HuH-7 (cell line): ENCODE results near the gene PGPEP1.
"Not testable (repeated sequence)": the region's sequence is repeated elsewhere in the genome, so short reads cannot be mapped to it uniquely, and the experiment has no call there.

Source experiments
- DNase-seq: peaks from one replicate; pipeline ENCODE4 v3.0.0; 2011; ENCODE audit warnings: low spot score

Gene PGPEP1

DNA sequence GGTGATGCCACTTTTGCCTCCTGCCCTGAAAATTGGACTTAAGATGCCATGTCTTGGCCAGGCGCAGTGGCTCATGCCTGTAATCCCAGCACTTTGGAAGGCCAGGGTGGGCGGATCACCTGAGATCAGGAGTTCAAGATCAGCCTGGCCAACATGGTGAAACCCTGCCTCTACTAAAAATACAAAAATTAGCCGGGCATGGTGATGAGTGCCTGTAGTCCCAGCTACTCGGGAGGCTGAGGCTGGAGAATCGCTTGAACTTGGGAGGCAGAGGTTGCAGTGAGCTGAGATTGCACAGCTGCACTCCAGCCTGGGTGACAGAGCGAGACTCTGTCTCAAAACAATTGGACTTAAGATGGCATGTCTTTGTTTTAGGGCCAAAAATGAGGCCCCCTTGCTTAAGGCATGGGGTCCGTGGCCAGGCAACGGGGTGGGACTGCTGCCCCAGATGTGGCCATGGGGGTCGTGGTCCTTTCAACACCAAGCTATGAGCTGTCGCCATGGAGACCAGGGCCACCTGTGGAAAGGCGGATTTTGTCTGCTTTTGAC lies 24.0 kb downstream of the PGPEP1 start:
- DNase-seq, result not testable (repeated sequence)

DNA sequence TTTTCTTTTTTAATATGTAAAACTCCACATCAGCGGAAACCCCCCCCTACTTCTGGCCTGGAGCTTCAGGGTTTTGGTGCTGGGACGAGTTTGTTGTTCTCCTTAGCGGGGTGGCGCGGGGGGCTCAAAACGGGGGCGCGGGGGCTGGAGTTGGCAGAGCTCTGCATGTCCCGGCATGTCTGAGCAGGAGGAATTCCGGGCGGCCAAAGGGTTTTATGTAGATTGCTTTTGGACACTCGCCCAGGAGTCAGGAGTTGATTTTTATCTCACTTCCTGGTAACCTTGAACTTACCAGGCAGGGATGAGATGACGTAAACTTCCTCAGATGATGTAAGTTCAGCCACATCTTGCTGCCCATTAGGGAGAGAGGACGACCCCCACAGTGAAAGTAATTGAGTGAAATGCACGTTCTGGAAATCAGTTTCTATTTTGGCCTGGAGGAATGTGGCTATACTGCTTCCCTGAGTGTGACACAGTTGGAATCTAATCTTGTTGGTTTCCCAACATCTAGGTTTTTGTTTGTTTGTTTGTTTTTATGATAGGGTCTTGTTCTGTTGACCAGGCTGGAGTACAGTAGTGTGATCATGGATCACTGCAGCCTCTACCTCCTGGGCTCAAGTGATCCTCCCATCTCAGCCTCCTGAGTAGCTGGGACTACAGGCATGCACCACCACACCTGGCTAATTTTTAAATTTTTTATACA lies 24.6 kb downstream of the PGPEP1 start:
- no peak for DNase-seq

DNA sequence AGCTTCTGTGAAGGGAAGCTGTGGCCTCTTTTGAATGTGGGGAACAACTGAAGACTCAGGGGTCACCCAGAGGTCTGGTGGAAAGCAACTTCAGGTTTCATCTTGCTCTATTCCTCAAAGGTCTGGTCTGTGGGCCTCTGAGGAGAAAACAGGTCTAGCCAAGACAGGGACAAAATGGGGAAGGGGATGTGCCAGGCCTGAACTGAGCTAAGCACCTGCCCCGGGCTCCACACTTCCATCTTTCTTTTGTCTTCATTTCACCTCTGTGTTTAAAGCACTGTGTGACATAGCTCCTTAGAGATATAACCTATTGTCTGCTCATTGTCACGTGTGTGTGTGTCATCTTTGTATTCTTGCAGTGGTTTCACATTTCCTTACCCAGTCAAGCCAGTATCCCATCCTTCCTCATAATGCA lies 25.6 kb downstream of the PGPEP1 start:
- no peak for DNase-seq

DNA sequence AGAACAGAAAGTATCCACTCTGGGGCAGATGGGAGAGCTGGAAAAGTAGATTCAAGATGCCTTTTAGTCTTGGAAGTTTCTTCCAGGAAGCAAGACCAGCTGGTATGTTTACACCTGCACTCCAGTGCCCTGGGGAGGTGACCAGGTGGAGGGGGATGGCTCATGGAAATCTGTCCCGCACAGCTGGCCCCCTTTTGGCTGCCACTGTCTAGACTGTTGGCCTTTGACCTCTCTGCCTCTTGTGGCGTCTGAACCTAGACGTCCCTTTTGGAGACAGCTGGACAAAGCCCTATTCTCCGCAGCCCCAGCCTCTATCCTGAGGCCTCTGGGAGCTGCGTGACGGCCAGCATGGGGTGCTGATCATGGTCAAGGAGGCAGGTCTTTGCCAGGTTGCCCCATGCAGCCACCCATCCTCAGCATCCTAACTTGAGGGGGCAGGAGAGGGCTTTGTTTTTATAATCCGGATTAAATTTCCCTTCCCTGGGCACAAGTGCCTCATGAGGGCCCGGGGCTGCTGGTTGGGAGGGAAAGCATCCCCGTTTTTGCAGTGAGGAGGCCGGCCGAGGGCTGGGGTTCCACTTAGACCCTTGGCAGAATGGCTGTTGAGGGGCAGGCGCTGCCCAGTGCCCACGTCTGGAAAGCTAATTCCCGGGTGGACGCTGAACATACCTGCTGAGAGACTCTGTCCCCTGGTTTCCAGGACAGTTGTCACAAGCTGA lies 28.3 kb downstream of the PGPEP1 start:
- no peak for DNase-seq

DNA sequence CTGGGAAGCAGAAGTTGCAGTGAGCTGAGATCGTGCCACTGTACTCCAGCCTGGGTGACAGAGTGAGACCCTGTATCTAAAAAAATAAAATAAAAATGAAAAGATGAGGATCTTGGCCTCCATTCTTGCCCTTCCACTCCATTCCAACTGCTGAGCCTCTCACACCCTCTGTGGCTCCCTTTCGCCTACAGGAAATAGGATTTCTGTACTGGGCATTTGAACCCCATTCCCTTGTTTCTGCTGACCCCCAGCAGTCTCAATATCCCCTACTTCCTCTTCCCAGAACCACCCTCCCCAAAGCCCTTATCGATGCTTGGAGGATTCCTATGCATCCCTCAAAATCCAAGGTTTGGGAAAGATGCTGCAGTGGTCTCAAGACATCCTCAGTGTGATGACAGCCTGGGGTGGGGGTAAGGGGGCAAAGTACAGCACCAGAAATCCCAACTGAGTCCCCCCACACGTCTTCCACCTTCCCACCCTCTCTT lies 33.1 kb downstream of the PGPEP1 start:
- DNase-seq, result no peak

DNA sequence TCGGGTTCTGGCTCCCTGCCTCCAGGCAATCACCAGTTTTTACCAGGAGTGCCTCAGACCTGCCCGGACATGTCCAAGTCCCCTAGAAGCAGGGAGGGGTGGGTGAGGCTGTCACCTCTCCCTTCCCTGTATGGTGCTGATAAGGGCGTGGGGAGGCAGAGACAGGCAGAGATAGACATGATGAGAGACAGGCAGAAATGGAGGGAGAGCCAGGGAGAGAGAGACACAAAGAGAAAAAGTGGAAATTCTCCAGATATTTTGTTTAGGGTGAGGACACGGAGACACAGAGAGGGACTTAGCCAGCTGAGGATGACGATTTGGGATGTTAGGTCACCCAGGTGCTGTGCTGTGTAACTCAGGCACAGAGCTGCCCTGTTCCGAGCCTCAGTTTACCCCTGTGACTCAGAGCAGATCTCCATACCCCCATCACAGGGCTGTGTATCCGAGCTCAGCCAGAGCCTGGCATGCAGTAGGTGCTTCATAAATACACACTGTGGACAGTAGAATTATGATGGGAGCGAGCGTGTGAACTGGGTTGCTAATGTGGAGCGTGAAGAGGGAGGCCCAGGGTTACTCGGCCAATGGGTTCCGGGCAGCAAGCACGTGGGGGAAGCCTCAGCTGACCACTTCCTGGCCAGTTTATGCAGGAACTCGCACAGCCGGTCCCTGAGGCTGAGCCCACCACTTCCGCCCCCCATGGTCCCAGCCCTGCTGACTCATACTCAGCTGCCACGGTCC lies 33.7 kb downstream of the PGPEP1 start:
- peak; percentile 58 for DNase-seq

DNA sequence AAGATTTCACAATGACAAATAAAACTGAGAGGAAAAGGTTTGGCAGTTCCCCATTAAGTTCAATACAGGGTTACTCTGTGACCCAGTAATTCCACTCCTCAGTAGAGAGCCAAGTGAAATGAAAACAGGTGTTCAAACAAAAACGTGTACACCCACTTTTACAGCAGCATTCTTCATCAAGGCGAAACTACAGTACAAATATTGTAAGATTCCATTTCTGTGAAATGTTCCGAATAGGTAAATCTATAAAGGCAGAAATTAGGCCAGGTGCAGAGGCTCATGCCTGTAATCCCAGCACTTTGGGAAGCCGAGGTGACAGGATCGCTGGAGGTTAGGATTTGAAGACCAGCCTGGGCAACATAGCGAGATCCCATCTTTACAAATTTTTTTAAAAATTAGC lies 36.6 kb downstream of the PGPEP1 start:
- DNase-seq, result no peak

DNA sequence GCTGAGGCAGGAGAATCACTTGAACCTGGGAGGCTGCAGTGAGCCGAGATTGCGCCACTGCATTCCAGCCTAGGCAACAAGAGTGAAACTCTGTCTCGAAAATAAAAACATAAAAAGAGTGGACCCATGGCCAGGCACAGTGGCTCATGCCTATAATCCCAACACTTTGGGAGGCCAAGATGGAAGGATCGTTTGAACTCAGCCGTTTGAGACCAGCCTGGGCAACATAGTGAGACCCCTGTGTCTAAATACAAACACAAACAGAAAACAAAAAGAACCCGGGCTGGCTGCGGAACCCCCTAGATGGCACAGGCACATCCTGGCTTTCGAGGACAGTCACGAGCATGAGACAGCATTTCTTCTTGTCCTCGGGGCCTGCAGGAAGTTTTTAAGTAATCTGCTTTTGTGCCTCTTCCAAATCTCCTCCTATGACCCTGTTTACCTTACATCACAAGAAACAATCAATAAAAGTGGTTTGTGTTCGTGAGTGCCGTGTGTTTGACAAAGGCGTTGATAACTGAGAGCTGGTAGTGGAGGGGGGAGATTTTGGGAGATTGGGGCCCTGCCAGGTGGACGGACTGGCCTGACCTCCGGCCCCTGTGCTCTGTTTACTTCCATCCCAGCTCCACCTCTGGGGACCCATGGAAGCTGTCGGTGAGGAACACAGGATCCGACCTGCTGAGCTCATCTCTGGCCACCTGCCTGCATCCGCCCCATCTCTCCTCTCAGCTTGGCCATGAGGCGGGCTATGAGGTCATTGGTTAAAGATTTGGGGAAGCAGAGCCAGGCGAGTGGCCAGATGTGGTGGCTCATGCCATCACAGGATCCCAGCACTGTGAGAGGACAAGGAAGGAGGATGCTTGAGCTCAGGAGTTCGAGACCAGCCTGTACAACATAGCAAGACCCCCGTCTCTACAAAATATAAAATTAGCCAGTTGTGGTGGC lies 39.7 kb downstream of the PGPEP1 start:
- DNase-seq, result peak; percentile 56

DNA sequence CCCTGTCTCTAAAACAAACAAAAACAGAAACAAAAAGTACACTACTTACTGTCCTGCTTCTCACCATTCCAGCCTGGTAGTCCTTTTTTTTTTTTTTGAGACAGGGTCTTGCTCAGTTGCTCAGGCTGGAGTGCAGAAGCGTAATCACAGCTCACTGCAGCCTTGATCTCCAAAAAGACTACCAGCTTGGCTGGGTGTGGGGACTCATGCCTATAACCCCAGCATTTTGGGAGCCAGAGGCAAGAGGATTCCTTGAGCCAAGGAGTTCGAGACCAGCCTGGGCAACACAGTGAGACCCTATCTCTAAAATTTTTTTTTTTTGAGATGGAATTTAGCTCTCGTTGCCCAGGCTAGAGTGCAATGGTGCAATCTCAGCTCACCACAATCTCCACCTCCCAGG lies 40.4 kb downstream of the PGPEP1 start:
- DNase-seq, result no peak

DNA sequence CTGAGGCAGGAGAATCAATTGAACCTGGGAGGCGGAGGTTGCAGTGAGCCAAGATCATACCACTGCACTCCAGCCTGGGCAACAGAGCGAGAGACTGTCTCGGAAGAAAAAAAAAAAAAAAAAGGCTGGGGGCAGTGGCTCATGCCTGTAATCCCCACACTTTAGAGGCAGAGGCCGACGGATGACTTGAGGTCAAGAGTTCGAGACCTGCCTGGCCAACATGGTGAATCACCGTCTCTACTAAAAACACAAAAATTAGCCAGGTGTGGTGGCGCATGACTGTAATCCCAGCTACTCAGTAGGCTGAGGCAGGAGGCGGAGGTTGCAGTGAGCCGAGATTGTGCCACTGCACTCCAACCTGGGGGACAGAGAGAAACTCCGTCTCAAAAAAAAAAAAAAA lies 43.2 kb downstream of the PGPEP1 start:
- not testable (repeated sequence) for DNase-seq

DNA sequence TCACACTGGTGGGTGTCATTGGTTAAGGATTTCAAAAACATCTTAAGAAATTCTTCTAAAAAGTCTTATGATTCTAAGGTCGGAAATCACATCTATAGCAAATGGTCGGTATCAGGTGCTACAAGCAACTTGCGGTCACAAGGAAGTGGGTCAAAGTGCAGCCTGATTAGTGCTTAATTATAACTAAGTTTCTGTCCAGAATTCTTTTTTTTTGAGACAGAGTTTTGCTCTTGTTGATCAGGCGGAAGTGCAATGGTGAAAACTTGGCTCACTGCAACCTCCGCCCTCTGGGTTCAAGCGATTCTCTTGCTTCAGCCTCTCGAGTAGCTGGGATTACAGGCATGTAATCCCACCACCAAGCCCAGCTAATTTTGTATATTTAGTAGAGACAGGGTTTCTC lies 44.4 kb downstream of the PGPEP1 start:
- DNase-seq, result no peak

DNA sequence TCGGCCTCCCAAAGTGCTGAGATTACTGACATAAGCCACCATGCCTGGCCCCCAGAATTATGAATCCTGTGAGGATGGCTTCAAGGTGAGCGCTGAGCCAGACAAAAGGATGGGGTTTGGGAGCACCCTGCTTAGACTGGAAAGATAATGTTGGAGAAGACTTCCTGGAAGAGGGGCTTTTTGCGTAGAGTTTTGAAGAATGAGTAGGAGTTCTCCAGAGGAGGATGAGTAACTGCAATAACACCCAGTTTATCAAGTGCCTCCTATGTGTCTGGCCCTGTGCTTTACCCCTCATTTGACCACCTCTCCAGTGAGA lies 44.9 kb downstream of the PGPEP1 start:
- no peak for DNase-seq

DNA sequence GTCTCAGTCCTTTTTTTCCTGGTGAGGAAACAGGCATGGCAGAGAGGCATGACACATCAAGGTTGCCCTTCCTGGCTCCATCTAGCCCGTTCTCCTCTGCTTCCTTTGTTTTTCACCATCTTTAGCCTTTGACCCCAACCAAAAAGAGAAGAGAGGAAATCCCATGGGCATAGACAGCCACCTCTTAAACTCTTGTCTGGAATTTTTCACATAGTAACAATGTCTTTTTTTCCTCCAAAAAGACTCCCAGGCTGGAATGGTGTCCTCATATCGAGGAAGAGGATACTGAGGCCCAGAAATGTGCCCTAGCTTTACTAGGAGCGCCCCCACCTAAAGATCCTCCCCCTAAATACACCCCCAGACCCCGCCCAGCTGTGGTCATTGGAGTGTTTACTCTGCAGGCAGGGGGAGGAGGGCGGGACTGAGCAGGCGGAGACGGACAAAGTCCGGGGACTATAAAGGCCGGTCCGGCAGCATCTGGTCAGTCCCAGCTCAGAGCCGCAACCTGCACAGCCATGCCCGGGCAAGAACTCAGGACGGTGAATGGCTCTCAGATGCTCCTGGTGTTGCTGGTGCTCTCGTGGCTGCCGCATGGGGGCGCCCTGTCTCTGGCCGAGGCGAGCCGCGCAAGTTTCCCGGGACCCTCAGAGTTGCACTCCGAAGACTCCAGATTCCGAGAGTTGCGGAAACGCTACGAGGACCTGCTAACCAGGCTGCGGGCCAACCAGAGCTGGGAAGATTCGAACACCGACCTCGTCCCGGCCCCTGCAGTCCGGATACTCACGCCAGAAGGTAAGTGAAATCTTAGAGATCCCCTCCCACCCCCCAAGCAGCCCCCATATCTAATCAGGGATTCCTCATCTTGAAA lies 45.5 kb downstream of the PGPEP1 start, which contains the start of gene GDF15:
Gene GDF15, plus strand, starts transcription at position 484 of the 868 bp plus-strand sequence. Its CDS starts 32 bp downstream, at position 516.
- DNase-seq, result peak; percentile 87

DNA sequence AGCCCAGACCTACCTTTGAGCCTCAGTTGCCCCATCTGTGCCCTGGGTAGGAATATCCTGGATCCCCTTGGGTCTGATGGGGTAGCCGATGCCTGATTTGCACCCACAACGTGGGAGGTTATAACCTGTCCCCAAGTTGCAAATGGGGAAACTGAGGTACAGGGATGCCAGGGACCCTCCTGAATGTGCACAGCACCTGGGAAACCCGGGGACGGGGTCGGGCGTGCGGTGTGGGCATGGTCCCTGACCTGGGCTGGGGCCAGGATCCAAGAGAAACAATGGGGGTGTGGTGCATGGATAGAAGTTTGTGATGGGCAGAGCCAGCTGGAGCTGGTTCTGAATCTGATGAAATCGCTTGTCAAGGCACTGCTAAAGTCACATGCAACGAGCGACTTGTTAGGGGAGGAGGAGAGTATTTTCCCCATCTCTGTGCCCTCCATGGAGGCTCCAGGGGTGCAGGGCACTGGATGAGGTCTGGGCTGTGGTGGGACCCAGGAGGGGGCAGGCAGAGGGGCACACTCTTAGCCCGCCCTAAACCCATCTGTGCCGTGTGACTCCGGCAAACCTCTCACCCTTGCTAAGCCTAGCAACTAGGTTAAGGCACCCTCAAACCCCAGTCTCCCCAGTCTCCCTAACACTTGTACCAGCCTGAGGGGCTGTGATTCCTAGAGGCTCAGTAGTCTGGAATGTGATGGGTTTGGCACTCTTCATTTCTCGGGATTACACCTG lies 46.3 kb downstream of the PGPEP1 start:
- no peak for DNase-seq

DNA sequence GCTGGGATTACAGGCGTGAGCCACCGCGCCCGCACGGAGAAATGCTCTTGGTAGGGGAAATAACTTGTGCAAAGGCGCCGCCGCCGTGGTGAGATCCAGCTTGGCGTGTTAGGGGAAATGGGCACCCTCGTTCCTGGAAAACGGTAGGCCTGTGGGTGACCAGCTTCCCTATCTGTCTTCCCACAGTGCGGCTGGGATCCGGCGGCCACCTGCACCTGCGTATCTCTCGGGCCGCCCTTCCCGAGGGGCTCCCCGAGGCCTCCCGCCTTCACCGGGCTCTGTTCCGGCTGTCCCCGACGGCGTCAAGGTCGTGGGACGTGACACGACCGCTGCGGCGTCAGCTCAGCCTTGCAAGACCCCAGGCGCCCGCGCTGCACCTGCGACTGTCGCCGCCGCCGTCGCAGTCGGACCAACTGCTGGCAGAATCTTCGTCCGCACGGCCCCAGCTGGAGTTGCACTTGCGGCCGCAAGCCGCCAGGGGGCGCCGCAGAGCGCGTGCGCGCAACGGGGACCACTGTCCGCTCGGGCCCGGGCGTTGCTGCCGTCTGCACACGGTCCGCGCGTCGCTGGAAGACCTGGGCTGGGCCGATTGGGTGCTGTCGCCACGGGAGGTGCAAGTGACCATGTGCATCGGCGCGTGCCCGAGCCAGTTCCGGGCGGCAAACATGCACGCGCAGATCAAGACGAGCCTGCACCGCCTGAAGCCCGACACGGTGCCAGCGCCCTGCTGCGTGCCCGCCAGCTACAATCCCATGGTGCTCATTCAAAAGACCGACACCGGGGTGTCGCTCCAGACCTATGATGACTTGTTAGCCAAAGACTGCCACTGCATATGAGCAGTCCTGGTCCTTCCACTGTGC lies 47.9 kb downstream of the PGPEP1 start:
- DNase-seq, result peak; percentile 70

DNA sequence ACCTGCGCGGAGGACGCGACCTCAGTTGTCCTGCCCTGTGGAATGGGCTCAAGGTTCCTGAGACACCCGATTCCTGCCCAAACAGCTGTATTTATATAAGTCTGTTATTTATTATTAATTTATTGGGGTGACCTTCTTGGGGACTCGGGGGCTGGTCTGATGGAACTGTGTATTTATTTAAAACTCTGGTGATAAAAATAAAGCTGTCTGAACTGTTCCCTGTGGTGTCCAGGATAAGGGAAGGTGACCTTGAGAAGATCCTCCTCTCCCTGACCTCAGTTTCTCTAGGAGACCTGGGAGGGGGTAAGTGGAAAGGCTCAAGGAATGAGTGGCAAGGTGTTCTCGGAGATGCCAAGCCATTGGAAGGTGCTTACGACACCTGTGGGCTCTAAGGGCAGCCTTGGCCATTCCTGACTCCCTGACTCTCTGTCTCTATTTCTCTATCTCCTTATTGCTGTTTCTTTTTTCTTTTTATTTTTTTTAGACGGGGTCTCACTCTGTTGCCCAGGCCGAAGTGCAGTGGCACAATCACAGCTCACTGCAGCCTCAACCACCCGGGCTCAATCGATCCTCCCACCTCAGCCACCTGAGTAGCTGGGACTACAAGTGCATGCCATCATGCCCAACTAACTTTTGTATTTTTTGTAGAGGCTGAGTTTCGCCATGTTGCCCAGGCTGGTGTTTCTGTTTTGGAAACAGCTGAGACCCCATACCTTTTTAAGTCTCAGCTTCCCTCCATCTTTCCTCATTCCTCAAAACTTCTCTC lies 48.7 kb downstream of the PGPEP1 start:
- no peak for DNase-seq

DNA sequence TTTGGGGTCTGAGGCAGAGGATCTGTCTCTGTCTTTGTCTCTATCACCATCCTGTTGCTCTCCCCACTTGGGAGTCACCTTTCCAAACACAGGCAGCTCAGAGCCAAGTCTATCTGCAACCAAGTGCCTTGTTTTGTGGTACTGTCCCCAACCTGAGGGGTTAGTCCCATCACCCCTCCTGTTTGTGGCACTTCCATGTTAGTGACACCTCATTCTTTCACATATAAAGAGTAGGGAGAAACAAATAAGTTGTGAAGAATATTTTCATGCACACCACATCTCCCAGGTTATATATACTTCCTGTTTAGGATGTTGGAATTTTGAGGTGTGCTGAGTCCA lies 49.3 kb downstream of the PGPEP1 start:
- DNase-seq, result no peak
